ENCODE measurements around the gene SH2B2. TPM values are rescaled to one million over a fixed set of nuclear protein-coding genes. Genes with fewer than 3 reads are reported as not detected.

Gene SH2B2
- total RNA-seq, 2 donors from 2014 or later = 3.1 to 5.0 TPM

GRCh38 chr7:102303669-102304422 is 17.2 kb downstream of the SH2B2 start:
- TF ChIP-seq, protein P1, sequence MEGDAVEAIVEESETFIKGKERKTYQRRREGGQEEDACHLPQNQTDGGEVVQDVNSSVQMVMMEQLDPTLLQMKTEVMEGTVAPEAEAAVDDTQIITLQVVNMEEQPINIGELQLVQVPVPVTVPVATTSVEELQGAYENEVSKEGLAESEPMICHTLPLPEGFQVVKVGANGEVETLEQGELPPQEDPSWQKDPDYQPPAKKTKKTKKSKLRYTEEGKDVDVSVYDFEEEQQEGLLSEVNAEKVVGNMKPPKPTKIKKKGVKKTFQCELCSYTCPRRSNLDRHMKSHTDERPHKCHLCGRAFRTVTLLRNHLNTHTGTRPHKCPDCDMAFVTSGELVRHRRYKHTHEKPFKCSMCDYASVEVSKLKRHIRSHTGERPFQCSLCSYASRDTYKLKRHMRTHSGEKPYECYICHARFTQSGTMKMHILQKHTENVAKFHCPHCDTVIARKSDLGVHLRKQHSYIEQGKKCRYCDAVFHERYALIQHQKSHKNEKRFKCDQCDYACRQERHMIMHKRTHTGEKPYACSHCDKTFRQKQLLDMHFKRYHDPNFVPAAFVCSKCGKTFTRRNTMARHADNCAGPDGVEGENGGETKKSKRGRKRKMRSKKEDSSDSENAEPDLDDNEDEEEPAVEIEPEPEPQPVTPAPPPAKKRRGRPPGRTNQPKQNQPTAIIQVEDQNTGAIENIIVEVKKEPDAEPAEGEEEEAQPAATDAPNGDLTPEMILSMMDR (IDR thresholded peaks at IDR 0.05) = no peak
- no peak overlapping the region for H3K27ac ChIP-seq
- no peak for DNase-seq
- H3K9me3 ChIP-seq = no peaks in the 10 kb centered on the region
- H3K36me3 ChIP-seq = no peaks in the 10 kb centered on the region
- no peaks in the 10 kb centered on the region for H3K27me3 ChIP-seq
- no peak overlapping the region for H3K9ac ChIP-seq (ENCODE audit: low read depth in 2 of 2, low read length in 2 of 2)
- intact Hi-C loops (cut with DNase I) = no loop called here
- H3K4me1 ChIP-seq = peaks cover 5% of the 10 kb centered on the region
- no peak overlapping the region for H3K4me3 ChIP-seq

GRCh38 chr7:102304668-102305067 is 18.0 kb downstream of the SH2B2 start:
- Histone ChIP-seq H3K27ac (no peak overlapping the region), H3K9ac (ENCODE audit: low read depth in 2 of 2, low read length in 2 of 2) (no peak overlapping the region), H3K27me3 (no peaks in the 10 kb centered on the region), H3K4me1 (peaks cover 5% of the 10 kb centered on the region), H3K36me3 (no peaks in the 10 kb centered on the region), H3K4me3 (no peak overlapping the region), H3K9me3 (no peaks in the 10 kb centered on the region)
- no peak for DNase-seq
- TF ChIP-seq, protein P1 (IDR thresholded peaks at IDR 0.05) = no peak
- intact Hi-C loops (cut with DNase I) = no loop called here

DNA sequence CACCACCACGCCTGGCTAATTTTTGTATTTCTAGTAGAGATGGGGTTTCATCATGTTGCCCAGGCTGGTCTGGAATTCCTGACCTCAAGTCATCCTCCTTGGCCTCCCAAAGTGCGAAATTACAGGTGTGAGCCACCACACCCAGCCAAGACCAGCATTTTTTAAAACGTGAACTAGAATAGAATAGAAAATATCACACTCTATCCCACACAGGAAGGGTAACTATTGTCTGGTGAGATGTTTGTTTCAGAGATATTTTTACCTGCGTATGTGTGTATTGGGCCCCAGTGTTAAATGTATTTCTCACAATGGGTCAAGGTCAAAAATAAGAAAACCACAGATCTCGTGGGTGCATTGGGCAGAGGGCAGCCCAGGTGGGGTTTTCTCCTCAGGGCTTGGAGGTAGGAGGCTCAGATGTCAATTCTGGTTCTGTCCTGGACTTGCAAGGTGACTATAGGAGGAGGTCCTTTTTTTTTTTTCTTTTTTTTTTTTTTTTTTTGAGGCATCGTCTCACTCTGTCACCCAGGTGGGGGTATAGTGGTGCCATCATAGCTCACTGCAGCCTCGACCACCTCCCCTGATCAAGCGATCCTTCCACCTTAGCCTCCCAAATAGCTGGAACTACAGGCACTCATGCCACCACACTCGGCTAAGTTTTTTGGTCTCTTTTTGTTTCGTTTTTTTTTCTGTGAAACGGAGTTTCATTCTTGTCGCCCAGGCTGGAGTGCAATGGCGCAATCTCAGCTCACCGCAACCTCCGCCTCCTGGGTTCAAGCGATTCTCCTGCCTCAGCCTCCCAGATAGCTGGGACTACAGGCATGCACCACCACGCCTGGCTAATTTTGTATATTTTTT is 19.0 kb downstream of the SH2B2 start:
- Histone ChIP-seq H3K4me3 (no peak overlapping the region), H3K4me1 (peaks cover 5% of the 10 kb centered on the region), H3K9me3 (no peaks in the 10 kb centered on the region), H3K9ac (ENCODE audit: low read depth in 2 of 2, low read length in 2 of 2) (no peak overlapping the region), H3K36me3 (no peaks in the 10 kb centered on the region), H3K27ac (no peak overlapping the region), H3K27me3 (no peaks in the 10 kb centered on the region)
- intact Hi-C loops (cut with DNase I) = no loop called here
- TF ChIP-seq, protein P1 (IDR thresholded peaks at IDR 0.05) = no peak
- DNase-seq = no peak

GRCh38 chr7:102306916-102307677 is 20.4 kb downstream of the SH2B2 start:
- H3K27me3 ChIP-seq = no peaks in the 10 kb centered on the region
- H3K36me3 ChIP-seq = no peaks in the 10 kb centered on the region
- no peaks in the 10 kb centered on the region for H3K9me3 ChIP-seq
- peaks cover 5% of the 10 kb centered on the region for H3K4me1 ChIP-seq
- intact Hi-C loops (cut with DNase I) = no loop called here
- TF ChIP-seq, protein P1 (IDR thresholded peaks at IDR 0.05) = no peak
- DNase-seq = peak; percentile 80
- H3K4me3 ChIP-seq = peak overlapping the region; percentile 21
- no peak overlapping the region for H3K27ac ChIP-seq
- peak overlapping the region; percentile 15 to 53 for H3K9ac ChIP-seq (ENCODE audit: low read depth in 2 of 2, low read length in 2 of 2)

- TF ChIP-seq, protein P1 (IDR thresholded peaks at IDR 0.05) = no peak
Measured at GRCh38 chr7:102310414-102310815, 23.7 kb downstream of the SH2B2 start.

More at GRCh38 chr7:102310414-102310815, 23.7 kb downstream of the SH2B2 start:
- Histone ChIP-seq H3K9ac (ENCODE audit: low read depth in 2 of 2, low read length in 2 of 2) (no peak overlapping the region), H3K27ac (no peak overlapping the region), H3K27me3 (no peaks in the 10 kb centered on the region), H3K9me3 (no peaks in the 10 kb centered on the region), H3K4me3 (no peak overlapping the region), H3K4me1 (peaks cover 5% of the 10 kb centered on the region), H3K36me3 (no peaks in the 10 kb centered on the region)
- DNase-seq = no peak
- intact Hi-C loops (cut with DNase I) = no loop called here
